B cell (primary cell): ENCODE data around the gene PUM1. TPM values are rescaled to one million over a fixed set of nuclear protein-coding genes. Genes with fewer than 3 reads are reported as not detected.

Experiments
- ATAC-seq: fragments of 200-7000 bp; cut with Tn5 transposase; one replicate; pipeline ENCODE4 v1.10.0; 2021; ENCODE audit warnings: low read depth, mild to moderate bottlenecking, moderate number of reproducible peaks, moderate library complexity
- CTCF ChIA-PET: fragments of 350-600 bp; sonication (Branson Sonifier 250); formaldehyde crosslinking; loops from one replicate; lab custom pipeline; 2021; ENCODE audit warnings: antibody characterized with exemption, inconsistent platforms; lab: Charles Lee
- POLR2A ChIA-PET: fragments of 350-600 bp; sonication (Branson Sonifier 250); formaldehyde crosslinking; loops from one replicate; lab custom pipeline; 2021; ENCODE audit warnings: antibody characterized with exemption; lab: Charles Lee
- DNase-seq: peaks from one replicate; pipeline ENCODE4 v3.0.0; 2013
- H2AFZ ChIP-seq: 2 replicates; pipeline ENCODE4 v1.6.1; 2012; ENCODE audit warnings: mild to moderate bottlenecking, low read depth, low read length; ENCODE audit not compliant: insufficient read depth, poor library complexity, severe bottlenecking
- H3K27ac ChIP-seq, 2 donors: 1 replicate in 1 of 2; 2 replicates in 1 of 2; pipeline ENCODE4 v1.5.1; 2012 to 2013; ENCODE audit warnings: low read length in 2 of 2, mild to moderate bottlenecking in 2 of 2, moderate library complexity in 1 of 2
- H3K27me3 ChIP-seq, 4 experiments: fragments of 200-600 bp in 1 of 4; sonication (generic) in 1 of 4; replicated peaks in 1 of 4; 1 replicate in 2 of 4; 2 replicates in 2 of 4; pipeline versions ENCODE4 v1.6.1 to v1.7.0; 2013 to 2016; ENCODE audit warnings: low read length in 3 of 4, mild to moderate bottlenecking in 2 of 4, mixed read lengths in 1 of 4, moderate library complexity in 1 of 4; ENCODE audit not compliant: insufficient read depth in 4 of 4, control insufficient read depth in 3 of 4; ENCODE audit errors: control extremely low read depth in 1 of 4
- H3K36me3 ChIP-seq, 2 experiments: replicated peaks in 1 of 2; 1 replicate in 1 of 2; 2 replicates in 1 of 2; pipeline versions ENCODE4 v1.6.1 to v1.7.1; 2013; ENCODE audit warnings: low read length in 1 of 2; ENCODE audit not compliant: insufficient read depth in 2 of 2, control insufficient read depth in 1 of 2; ENCODE audit errors: control extremely low read depth in 1 of 2, extremely low read depth in 1 of 2
- H3K4me1 ChIP-seq, 2 donors: fragments of 200-600 bp in 1 of 2; sonication (generic) in 1 of 2; 1 replicate in 1 of 2; 2 replicates in 1 of 2; pipeline versions ENCODE4 v1.5.1 to v1.6.1; 2013 to 2017; ENCODE audit warnings: low read length in 2 of 2; ENCODE audit not compliant: control insufficient read depth in 2 of 2, insufficient read depth in 2 of 2
- H3K4me2 ChIP-seq: replicated peaks from 2 replicates; pipeline ENCODE3; 2012; ENCODE audit warnings: mild to moderate bottlenecking, low read depth, low read length; ENCODE audit not compliant: poor library complexity, severe bottlenecking
- H3K4me3 ChIP-seq, 5 experiments: fragments of 200-600 bp in 1 of 5; sonication (generic) in 1 of 5; 1 replicate in 3 of 5; 2 replicates in 2 of 5; pipeline versions ENCODE4 v1.5.1 to v1.7.0; 2011 to 2016; ENCODE audit warnings: low read length in 4 of 5, mild to moderate bottlenecking in 4 of 5, low read depth in 2 of 5, control low read depth in 1 of 5, moderate library complexity in 1 of 5; ENCODE audit not compliant: insufficient read depth in 1 of 5; ENCODE audit errors: control extremely low read depth in 1 of 5, extremely low read depth in 1 of 5
- H3K79me2 ChIP-seq: fragments of 200-600 bp; sonication (generic); one replicate; pipeline ENCODE4 v1.6.0; 2016; ENCODE audit warnings: low read length; ENCODE audit not compliant: control insufficient read depth, insufficient read depth
- H3K9ac ChIP-seq: fragments of 200-600 bp; sonication (generic); 2 replicates; pipeline ENCODE4 v1.6.1; 2017; ENCODE audit warnings: mild to moderate bottlenecking, low read length, moderate library complexity
- H3K9me3 ChIP-seq, 3 donors: one replicate each; pipeline versions ENCODE4 v1.6.1 to v1.7.1; 2013; ENCODE audit warnings: low read length in 2 of 3; ENCODE audit not compliant: control insufficient read depth in 2 of 3, insufficient read depth in 1 of 3; ENCODE audit errors: control extremely low read depth in 1 of 3
- H4K20me1 ChIP-seq: 2 replicates; pipeline ENCODE4 v1.6.0; 2012; ENCODE audit warnings: mild to moderate bottlenecking, low read length; ENCODE audit not compliant: insufficient read depth, control insufficient read depth, poor library complexity, severe bottlenecking
- H3K27ac Mint-ChIP-seq: one replicate; pipeline ENCODE4 v1.8.0; 2021; ENCODE audit warnings: mixed read lengths
- H3K27me3 Mint-ChIP-seq: one replicate; pipeline ENCODE4 v1.8.0; 2021; ENCODE audit warnings: mixed read lengths
- H3K4me1 Mint-ChIP-seq: one replicate; pipeline ENCODE4 v1.8.0; 2021; ENCODE audit warnings: mixed read lengths
- H3K4me3 Mint-ChIP-seq: one replicate; pipeline ENCODE4 v1.8.0; 2021; ENCODE audit warnings: mixed read lengths
- H3K9me3 Mint-ChIP-seq: one replicate; pipeline ENCODE4 v1.8.0; 2022; ENCODE audit warnings: mixed read lengths; ENCODE audit not compliant: insufficient read depth
- EZH2 ChIP-seq: IDR thresholded peaks from 2 replicates; pipeline ENCODE4 v1.6.1; 2012; ENCODE audit warnings: borderline replicate concordance, low read depth, mild to moderate bottlenecking, moderate library complexity, low read length; ENCODE audit not compliant: insufficient read depth, poor library complexity, severe bottlenecking
- WGBS: methylation state at CpG from one replicate; pipeline ENCODE4 v1.1.5; 2013; ENCODE audit warnings: missing lambda C conversion rate; ENCODE audit not compliant: insufficient coverage; 5-methylcytosine and 5-hydroxymethylcytosine counted together
- intact Hi-C: fragments of 100-400 bp; cut with micrococcal nuclease; formaldehyde crosslinking; loops from one replicate; pipeline ENCODE4 v1.10.0; 2022
- polyA plus RNA-seq: library from polyadenylated mRNA; depleted of rRNA; stranded (reverse); fragments of >200 nt; gene quantifications from 2 replicates; pipeline ENCODE4 v1.2.3, GENCODE V29; 2012
- total RNA-seq, 2 donors: library from RNA; stranded (reverse); fragments of 120-200 nt in 1 of 2; gene quantifications; 1 replicate in 1 of 2; 2 replicates in 1 of 2; pipeline versions ENCODE4 v1.2.3 to v1.2.4, GENCODE V29; 2013 to 2022
- TF ChIP-seq, protein P1 (sequence below): fragments of 200-600 bp; IDR thresholded peaks from one replicate; pipeline ENCODE4 v1.8.0; 2022; ENCODE audit warnings: antibody characterized with exemption, mild to moderate bottlenecking

The PUM1 gene
- total and polyA plus RNA-seq, 2 donors (not counting 1 experiment from before 2014, with no cell fraction given) = 52.8 to 177 TPM

DNA sequence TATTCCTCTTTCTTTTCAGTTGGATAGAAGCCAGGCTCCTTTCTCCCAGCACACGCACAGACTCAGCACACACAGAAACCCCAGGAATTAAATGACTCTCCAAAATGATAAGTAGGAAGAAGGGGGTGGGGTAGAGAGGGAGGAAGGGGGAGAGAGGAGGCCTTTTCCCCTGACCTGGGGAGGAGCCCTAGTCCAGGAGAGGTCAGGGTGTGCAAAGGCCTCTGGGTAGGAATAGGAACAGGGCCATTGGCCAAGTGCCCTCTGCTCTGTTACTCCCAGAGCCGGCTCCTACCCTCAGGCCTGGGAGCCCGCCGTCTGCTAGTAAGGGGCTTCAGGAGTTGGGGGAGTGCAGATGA is 35.6 kb upstream of the PUM1 start:
- DNase-seq (no peak), ATAC-seq (no peak)
- 100% methylated on average over 1 of the region's 4 CpGs for WGBS
- H3K4me1 ChIP-seq = no peaks in the 10 kb centered on the region
- H3K9me3 ChIP-seq = no peaks in the 10 kb centered on the region
- no peak overlapping the region for H3K4me2 ChIP-seq
- POLR2A ChIA-PET = no interaction called here
- intact Hi-C loops = no loop called here
- H3K9ac ChIP-seq = no peak overlapping the region
- H3K79me2 ChIP-seq = no peaks in the 10 kb centered on the region
- Mint-ChIP-seq H3K27ac (no peak overlapping the region), H3K4me1 (no peaks in the 10 kb centered on the region), H3K27me3 (no peaks in the 10 kb centered on the region), H3K9me3 (no peaks in the 10 kb centered on the region), H3K4me3 (no peak overlapping the region)
- H3K27me3 ChIP-seq = no peaks in the 10 kb centered on the region
- H3K4me3 ChIP-seq = no peak overlapping the region
- no peaks in the 10 kb centered on the region for H4K20me1 ChIP-seq
- TF ChIP-seq, protein P1, sequence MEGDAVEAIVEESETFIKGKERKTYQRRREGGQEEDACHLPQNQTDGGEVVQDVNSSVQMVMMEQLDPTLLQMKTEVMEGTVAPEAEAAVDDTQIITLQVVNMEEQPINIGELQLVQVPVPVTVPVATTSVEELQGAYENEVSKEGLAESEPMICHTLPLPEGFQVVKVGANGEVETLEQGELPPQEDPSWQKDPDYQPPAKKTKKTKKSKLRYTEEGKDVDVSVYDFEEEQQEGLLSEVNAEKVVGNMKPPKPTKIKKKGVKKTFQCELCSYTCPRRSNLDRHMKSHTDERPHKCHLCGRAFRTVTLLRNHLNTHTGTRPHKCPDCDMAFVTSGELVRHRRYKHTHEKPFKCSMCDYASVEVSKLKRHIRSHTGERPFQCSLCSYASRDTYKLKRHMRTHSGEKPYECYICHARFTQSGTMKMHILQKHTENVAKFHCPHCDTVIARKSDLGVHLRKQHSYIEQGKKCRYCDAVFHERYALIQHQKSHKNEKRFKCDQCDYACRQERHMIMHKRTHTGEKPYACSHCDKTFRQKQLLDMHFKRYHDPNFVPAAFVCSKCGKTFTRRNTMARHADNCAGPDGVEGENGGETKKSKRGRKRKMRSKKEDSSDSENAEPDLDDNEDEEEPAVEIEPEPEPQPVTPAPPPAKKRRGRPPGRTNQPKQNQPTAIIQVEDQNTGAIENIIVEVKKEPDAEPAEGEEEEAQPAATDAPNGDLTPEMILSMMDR = no peak
- TF ChIP-seq EZH2 = no peak
- H3K36me3 ChIP-seq = no peaks in the 10 kb centered on the region
- no peak overlapping the region for H3K27ac ChIP-seq
- no peak overlapping the region for H2AFZ ChIP-seq
- CTCF ChIA-PET = no interaction called here

DNA sequence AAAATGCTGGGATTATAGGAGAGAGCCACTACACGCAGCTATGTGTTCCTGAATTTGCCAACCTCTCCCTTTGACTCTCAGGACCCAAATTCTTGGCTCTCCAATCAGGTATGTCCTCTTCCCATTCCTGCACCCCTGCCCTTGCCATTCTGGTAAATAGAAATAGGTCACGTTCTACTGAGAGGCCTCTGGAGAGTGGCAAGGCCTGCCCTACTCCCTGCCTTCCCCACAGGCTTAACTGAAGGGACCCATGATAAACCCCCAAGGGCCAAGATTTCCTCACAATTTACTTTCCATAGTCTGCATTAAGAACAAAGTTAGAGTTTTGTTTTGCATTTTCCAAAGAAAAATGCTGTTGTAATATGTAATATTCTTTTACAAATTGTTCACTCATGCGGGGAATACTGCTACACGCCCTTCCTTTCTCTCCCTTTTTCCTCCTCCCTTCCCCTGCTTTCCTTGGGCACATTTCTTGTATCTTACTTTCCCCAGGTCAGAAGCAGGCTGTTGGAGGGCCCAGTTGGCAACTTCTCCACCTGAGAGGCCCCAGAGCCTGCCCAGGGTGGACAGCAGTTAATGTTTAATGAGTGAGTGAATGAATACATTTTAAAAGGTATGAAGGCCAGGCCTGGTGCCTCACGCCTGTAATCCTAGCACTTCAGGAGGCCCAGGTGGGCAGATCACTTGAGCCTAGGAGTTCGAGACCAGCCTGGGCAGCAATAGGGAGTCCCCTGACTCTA is 33.9 kb upstream of the PUM1 start:
- H3K4me1 Mint-ChIP-seq = no peaks in the 10 kb centered on the region
- no peak overlapping the region for H3K4me3 ChIP-seq
- no peak overlapping the region for H3K4me3 Mint-ChIP-seq
- ChIA-PET CTCF (no interaction called here), POLR2A (no interaction called here)
- no peaks in the 10 kb centered on the region for H3K9me3 Mint-ChIP-seq
- no peaks in the 10 kb centered on the region for H3K27me3 ChIP-seq
- no peak overlapping the region for H3K27ac ChIP-seq
- H3K9ac ChIP-seq = no peak overlapping the region
- DNase-seq (no peak), ATAC-seq (no peak)
- no peaks in the 10 kb centered on the region for H3K36me3 ChIP-seq
- no peaks in the 10 kb centered on the region for H3K4me1 ChIP-seq
- H2AFZ ChIP-seq = no peak overlapping the region
- H3K4me2 ChIP-seq = no peak overlapping the region
- no peaks in the 10 kb centered on the region for H3K9me3 ChIP-seq
- H3K27me3 Mint-ChIP-seq = no peaks in the 10 kb centered on the region
- H3K27ac Mint-ChIP-seq = no peak overlapping the region
- H4K20me1 ChIP-seq = no peaks in the 10 kb centered on the region
- intact Hi-C loops = no loop called here
- no peaks in the 10 kb centered on the region for H3K79me2 ChIP-seq
- TF ChIP-seq EZH2 = no peak
- TF ChIP-seq, protein P1 = no peak
- WGBS = 87% methylated on average over 4 of the region's 6 CpGs
